HL-60 (cell line): Measurements from ENCODE around the gene SH3D19.

Experiments
- POLR2AphosphoS5 ChIP-seq: IDR thresholded peaks from 2 replicates; pipeline ENCODE4 v1.6.1; 2012; ENCODE audit warnings: low read depth
- TF ChIP-seq, protein P1 (sequence below): IDR thresholded peaks from 2 replicates; pipeline ENCODE4 v1.6.1; 2012; ENCODE audit warnings: low read depth; ENCODE audit not compliant: insufficient replicate concordance
- TF ChIP-seq, protein P2 (sequence below): IDR thresholded peaks from one replicate; pipeline ENCODE4 v1.5.1; 2011; ENCODE audit warnings: low read length, control low read depth, inconsistent platforms; ENCODE audit not compliant: insufficient read depth

DNA sequence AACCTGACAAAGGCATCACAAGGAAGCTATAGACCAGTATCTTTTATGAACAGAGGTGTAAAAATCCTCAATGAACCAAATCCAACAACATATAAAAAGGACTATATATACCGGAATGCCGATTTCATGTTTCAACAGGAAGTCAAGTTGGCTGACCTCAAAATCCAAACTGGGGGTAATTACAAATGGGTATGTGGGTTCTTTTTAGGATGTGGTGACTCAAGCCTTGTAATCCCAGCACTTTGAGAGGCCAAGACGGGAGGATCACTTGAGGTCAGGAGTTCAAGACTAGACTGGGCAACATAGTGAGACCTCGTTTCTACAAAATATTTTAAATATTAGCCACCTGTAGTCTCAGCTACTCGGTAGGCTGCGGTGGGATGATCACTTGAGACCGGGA is 38.0 kb downstream of the SH3D19 start:
- no peak for TF ChIP-seq POLR2AphosphoS5
- TF ChIP-seq, protein P1, sequence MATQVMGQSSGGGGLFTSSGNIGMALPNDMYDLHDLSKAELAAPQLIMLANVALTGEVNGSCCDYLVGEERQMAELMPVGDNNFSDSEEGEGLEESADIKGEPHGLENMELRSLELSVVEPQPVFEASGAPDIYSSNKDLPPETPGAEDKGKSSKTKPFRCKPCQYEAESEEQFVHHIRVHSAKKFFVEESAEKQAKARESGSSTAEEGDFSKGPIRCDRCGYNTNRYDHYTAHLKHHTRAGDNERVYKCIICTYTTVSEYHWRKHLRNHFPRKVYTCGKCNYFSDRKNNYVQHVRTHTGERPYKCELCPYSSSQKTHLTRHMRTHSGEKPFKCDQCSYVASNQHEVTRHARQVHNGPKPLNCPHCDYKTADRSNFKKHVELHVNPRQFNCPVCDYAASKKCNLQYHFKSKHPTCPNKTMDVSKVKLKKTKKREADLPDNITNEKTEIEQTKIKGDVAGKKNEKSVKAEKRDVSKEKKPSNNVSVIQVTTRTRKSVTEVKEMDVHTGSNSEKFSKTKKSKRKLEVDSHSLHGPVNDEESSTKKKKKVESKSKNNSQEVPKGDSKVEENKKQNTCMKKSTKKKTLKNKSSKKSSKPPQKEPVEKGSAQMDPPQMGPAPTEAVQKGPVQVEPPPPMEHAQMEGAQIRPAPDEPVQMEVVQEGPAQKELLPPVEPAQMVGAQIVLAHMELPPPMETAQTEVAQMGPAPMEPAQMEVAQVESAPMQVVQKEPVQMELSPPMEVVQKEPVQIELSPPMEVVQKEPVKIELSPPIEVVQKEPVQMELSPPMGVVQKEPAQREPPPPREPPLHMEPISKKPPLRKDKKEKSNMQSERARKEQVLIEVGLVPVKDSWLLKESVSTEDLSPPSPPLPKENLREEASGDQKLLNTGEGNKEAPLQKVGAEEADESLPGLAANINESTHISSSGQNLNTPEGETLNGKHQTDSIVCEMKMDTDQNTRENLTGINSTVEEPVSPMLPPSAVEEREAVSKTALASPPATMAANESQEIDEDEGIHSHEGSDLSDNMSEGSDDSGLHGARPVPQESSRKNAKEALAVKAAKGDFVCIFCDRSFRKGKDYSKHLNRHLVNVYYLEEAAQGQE = no peak
- TF ChIP-seq, protein P2, sequence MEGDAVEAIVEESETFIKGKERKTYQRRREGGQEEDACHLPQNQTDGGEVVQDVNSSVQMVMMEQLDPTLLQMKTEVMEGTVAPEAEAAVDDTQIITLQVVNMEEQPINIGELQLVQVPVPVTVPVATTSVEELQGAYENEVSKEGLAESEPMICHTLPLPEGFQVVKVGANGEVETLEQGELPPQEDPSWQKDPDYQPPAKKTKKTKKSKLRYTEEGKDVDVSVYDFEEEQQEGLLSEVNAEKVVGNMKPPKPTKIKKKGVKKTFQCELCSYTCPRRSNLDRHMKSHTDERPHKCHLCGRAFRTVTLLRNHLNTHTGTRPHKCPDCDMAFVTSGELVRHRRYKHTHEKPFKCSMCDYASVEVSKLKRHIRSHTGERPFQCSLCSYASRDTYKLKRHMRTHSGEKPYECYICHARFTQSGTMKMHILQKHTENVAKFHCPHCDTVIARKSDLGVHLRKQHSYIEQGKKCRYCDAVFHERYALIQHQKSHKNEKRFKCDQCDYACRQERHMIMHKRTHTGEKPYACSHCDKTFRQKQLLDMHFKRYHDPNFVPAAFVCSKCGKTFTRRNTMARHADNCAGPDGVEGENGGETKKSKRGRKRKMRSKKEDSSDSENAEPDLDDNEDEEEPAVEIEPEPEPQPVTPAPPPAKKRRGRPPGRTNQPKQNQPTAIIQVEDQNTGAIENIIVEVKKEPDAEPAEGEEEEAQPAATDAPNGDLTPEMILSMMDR = no peak
